HepG2 (cell line): ENCODE results near the gene ELP1. TPM values are rescaled to one million over a fixed set of nuclear protein-coding genes. Genes with fewer than 3 reads are reported as not detected.

ENCODE experiments used
- ATAC-seq: fragments of 200-7000 bp; cut with Tn5 transposase; 3 replicates; pipeline ENCODE4 v1.9.1; 2020; ENCODE audit warnings: mild to moderate bottlenecking, moderate library complexity
- BruUV-seq: library from RNA; stranded (reverse); fragments of 400-500 nt; replicated peaks from 2 replicates; lab custom pipeline; 2021; lab: Mats Ljungman, UMichigan
- CTCF ChIA-PET: fragments of 300-600 bp; formaldehyde crosslinking; extraction: SDS; loops from one replicate; lab custom pipeline; 2021; ENCODE audit warnings: low total read pairs, inconsistent platforms, low intra/inter-chr PET ratio; lab: Yijun Ruan, JAX
- POLR2A ChIA-PET: fragments of 350-600 bp; sonication (Branson Sonifier 250); formaldehyde crosslinking; loops from one replicate; lab custom pipeline; 2020; ENCODE audit warnings: antibody characterized with exemption, inconsistent platforms; lab: Yijun Ruan, JAX
- DNase-seq: peaks from one replicate; pipeline ENCODE4 v3.0.0-alpha.2; 2015; ENCODE audit warnings: low spot score
- FAIRE-seq: peaks from 3 replicates; lab custom pipeline; 2011; peaks lifted over from hg19 to GRCh38; lab: Jason Lieb, UNC
- H2AFZ ChIP-seq: one replicate; pipeline ENCODE4 v1.6.1; 2011; ENCODE audit warnings: low read length, inconsistent platforms
- H3K27ac ChIP-seq: fragments of 300-600 bp; 3 replicates; pipeline ENCODE4 v1.8.0; 2011; ENCODE audit warnings: mixed run types, mild to moderate bottlenecking, mixed read lengths, low read length, inconsistent platforms; ENCODE audit not compliant: insufficient read depth; ENCODE audit errors: extremely low read length
- H3K27me3 ChIP-seq, 2 experiments: fragments of 200-600 bp in 1 of 2; 2 replicates in 1 of 2; 3 replicates in 1 of 2; pipeline versions ENCODE4 v1.6.0 to v1.8.0; 2011; ENCODE audit warnings: low read length in 2 of 2, mild to moderate bottlenecking in 2 of 2, moderate library complexity in 2 of 2, inconsistent platforms in 1 of 2; ENCODE audit not compliant: insufficient read depth in 2 of 2, control insufficient read depth in 1 of 2
- H3K36me3 ChIP-seq, 2 experiments: fragments of 200-600 bp in 1 of 2; replicated peaks in 1 of 2; 2 replicates in 1 of 2; 3 replicates in 1 of 2; pipeline versions ENCODE4 v1.5.1 to v1.8.0; 2011; ENCODE audit warnings: low read length in 2 of 2, inconsistent platforms in 1 of 2; ENCODE audit not compliant: insufficient read depth in 2 of 2, control insufficient read depth in 1 of 2
- H3K4me1 ChIP-seq: 2 replicates; pipeline ENCODE4 v1.5.1; 2012; ENCODE audit warnings: low read length, inconsistent platforms; ENCODE audit not compliant: insufficient read depth
- H3K4me2 ChIP-seq: 2 replicates; pipeline ENCODE4 v1.6.0; 2011; ENCODE audit warnings: low read depth, low read length, inconsistent platforms
- H3K4me3 ChIP-seq, 3 experiments: fragments of 200-600 bp in 1 of 3; sonication (generic), shearing (Covaris generic) in 1 of 3; replicated peaks in 1 of 3; 2 replicates each; pipeline ENCODE4 v1.5.1; 2011 to 2016; ENCODE audit warnings: low read length in 3 of 3, inconsistent platforms in 2 of 3, low read depth in 2 of 3, mild to moderate bottlenecking in 2 of 3, control low read depth in 1 of 3, mixed read lengths in 1 of 3; ENCODE audit not compliant: insufficient read depth in 1 of 3
- H3K79me2 ChIP-seq: one replicate; pipeline ENCODE4 v1.6.1; 2011; ENCODE audit warnings: low read length, inconsistent platforms; ENCODE audit not compliant: insufficient read depth
- H3K9ac ChIP-seq: 2 replicates; pipeline ENCODE4 v1.6.0; 2011; ENCODE audit warnings: mild to moderate bottlenecking, low read depth, low read length, inconsistent platforms; ENCODE audit not compliant: insufficient read depth
- H3K9me3 ChIP-seq: 2 replicates; pipeline ENCODE4 v1.5.1; 2012; ENCODE audit warnings: mild to moderate bottlenecking, low read length
- H4K20me1 ChIP-seq: 2 replicates; pipeline ENCODE4 v1.6.0; 2011; ENCODE audit warnings: inconsistent platforms, mild to moderate bottlenecking, low read length, moderate library complexity; ENCODE audit not compliant: insufficient read depth
- BRD4 ChIP-seq: sonication (generic); formaldehyde crosslinking; IDR thresholded peaks from 2 replicates; pipeline ENCODE4 v1.4.0; 2020; ENCODE audit warnings: missing genetic modification reagents
- FOXK1 ChIP-seq: sonication (generic); formaldehyde crosslinking; IDR thresholded peaks from 2 replicates; pipeline ENCODE4 v1.4.0; 2020; ENCODE audit warnings: low read depth, missing genetic modification reagents, borderline replicate concordance
- HOXA3 ChIP-seq: sonication (generic); formaldehyde crosslinking; IDR thresholded peaks from 2 replicates; pipeline ENCODE4 v1.5.0; 2020; ENCODE audit warnings: missing genetic modification reagents
- PATZ1 ChIP-seq: sonication (generic); formaldehyde crosslinking; IDR thresholded peaks from 2 replicates; pipeline ENCODE4 v1.4.0; 2020; ENCODE audit warnings: missing genetic modification reagents
- ZNF20 ChIP-seq: sonication (generic); formaldehyde crosslinking; IDR thresholded peaks from 2 replicates; pipeline ENCODE4 v1.4.0; 2020; ENCODE audit warnings: mild to moderate bottlenecking, moderate library complexity, missing genetic modification reagents
- ZNF562 ChIP-seq: sonication (generic); formaldehyde crosslinking; IDR thresholded peaks from 2 replicates; pipeline ENCODE4 v1.8.0; 2022; ENCODE audit warnings: missing genetic modification reagents, borderline replicate concordance
- ZNF7 ChIP-seq: IDR thresholded peaks from 2 replicates; pipeline ENCODE4 v1.6.1; 2016; ENCODE audit warnings: missing biosample characterization, missing genetic modification reagents
- whole genome bisulfite sequencing: methylation state at CpG from one replicate; pipeline ENCODE4 v1.1.6; 2017; ENCODE audit warnings: low lambda C conversion rate; 5-methylcytosine and 5-hydroxymethylcytosine counted together
- in situ Hi-C: cut with HindIII; loops from 2 replicates; pipeline ENCODE4 v1.10.0; 2017; ENCODE audit warnings: low pct_unique_long_range_greater_than_20kb; ENCODE audit not compliant: extremely low pct_ligation_motif_present
- intact Hi-C: fragments of 100-400 bp; cut with micrococcal nuclease; formaldehyde crosslinking; loops from one replicate; pipeline ENCODE4 v1.10.0; 2022; ENCODE audit not compliant: unreplicated experiment
- polyA plus RNA-seq, 8 experiments: library from polyadenylated mRNA; depleted of rRNA in 3 of 8; stranded (reverse) in 7 of 8; unstranded in 1 of 8; fragments of >200 nt; fragmentation: Illumina TruSeq in 4 of 8; extraction: Trizol in 4 of 8; gene quantifications; 2 replicates each; pipeline versions ENCODE4 v1.2.1 to v1.2.3, GENCODE V29; 2011 to 2016; ENCODE audit warnings: low read depth in 4 of 8, missing spikeins in 1 of 8, mixed read lengths in 1 of 8; ENCODE audit not compliant: insufficient read depth in 1 of 8
- total RNA-seq, 5 experiments: library from RNA; depleted of rRNA; stranded (reverse); fragments of >200 nt; fragmentation: Illumina TruSeq; extraction: Trizol; gene quantifications; 2 replicates each; pipeline ENCODE4 v1.2.3, GENCODE V29; 2016; ENCODE audit warnings: low read depth in 1 of 5

ELP1 gene
- total and polyA plus RNA-seq, 2 of the 13 experiments (the other 11 are each of a cell fraction or from before 2014, with no cell fraction given) = 157 to 275 TPM

- no TSS peak for BruUV-seq
- H3K27ac ChIP-seq = no peak overlapping the region
- no peak overlapping the region for H3K4me2 ChIP-seq
- no peaks in the 10 kb centered on the region for H4K20me1 ChIP-seq
- WGBS = 83% methylated on average over 7 of the region's 7 CpGs
- no peaks in the 10 kb centered on the region for H3K79me2 ChIP-seq
- peaks cover 39% of the 10 kb centered on the region for H3K4me1 ChIP-seq
- FAIRE-seq (no peak), ATAC-seq (peak; percentile 1; the same call in 2 of the 3 replicates)
- in situ Hi-C loops = no loop called here
- H3K27me3 ChIP-seq = no peaks in the 10 kb centered on the region
- POLR2A ChIA-PET = interaction anchor here (1.4 kb wide), 1 partner anchor 16 kb away, joined by 3 read pairs; no protein-coding TSS in a partner anchor
- intact Hi-C loops = loop anchor here (10.0 kb wide), 1 partner anchor 87 kb away; no protein-coding TSS in a partner anchor
- TF ChIP-seq HOXA3 (CRISPR knock-in tag) = no peak
- TF ChIP-seq ZNF7 (CRISPR knock-in tag) = no peak
- no peak for TF ChIP-seq PATZ1 (CRISPR knock-in tag)
- no peak for TF ChIP-seq FOXK1 (CRISPR knock-in tag)
- TF ChIP-seq BRD4 (CRISPR knock-in tag) = no peak
- no peak for TF ChIP-seq ZNF562 (CRISPR knock-in tag)
- no peak for TF ChIP-seq ZNF20 (CRISPR knock-in tag)
- TF ChIP-seq, all 625 proteins: peak for 0
- Histone ChIP-seq H2AFZ (no peak overlapping the region), H3K36me3 (no peaks in the 10 kb centered on the region), H3K4me3 (no peak overlapping the region), H3K9me3 (no peaks in the 10 kb centered on the region), H3K9ac (no peak overlapping the region)
- no peak for DNase-seq
- CTCF ChIA-PET = no interaction called here
Observed at GRCh38 chr9:108861464-108861863, 72.5 kb downstream of the ELP1 start.
